ENCODE data around the gene PAF1.

- TF ChIP-seq, protein P1, sequence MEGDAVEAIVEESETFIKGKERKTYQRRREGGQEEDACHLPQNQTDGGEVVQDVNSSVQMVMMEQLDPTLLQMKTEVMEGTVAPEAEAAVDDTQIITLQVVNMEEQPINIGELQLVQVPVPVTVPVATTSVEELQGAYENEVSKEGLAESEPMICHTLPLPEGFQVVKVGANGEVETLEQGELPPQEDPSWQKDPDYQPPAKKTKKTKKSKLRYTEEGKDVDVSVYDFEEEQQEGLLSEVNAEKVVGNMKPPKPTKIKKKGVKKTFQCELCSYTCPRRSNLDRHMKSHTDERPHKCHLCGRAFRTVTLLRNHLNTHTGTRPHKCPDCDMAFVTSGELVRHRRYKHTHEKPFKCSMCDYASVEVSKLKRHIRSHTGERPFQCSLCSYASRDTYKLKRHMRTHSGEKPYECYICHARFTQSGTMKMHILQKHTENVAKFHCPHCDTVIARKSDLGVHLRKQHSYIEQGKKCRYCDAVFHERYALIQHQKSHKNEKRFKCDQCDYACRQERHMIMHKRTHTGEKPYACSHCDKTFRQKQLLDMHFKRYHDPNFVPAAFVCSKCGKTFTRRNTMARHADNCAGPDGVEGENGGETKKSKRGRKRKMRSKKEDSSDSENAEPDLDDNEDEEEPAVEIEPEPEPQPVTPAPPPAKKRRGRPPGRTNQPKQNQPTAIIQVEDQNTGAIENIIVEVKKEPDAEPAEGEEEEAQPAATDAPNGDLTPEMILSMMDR (IDR thresholded peaks at IDR 0.05; ENCODE audit: insufficient read depth, low read length) = no peak
- TF ChIP-seq GABPA (IDR thresholded peaks at IDR 0.05; ENCODE audit: low read depth) (no peak), POLR2AphosphoS5 (IDR thresholded peaks at IDR 0.05; ENCODE audit: low read depth) (no peak), REST (IDR thresholded peaks at IDR 0.05; ENCODE audit: insufficient replicate concordance, low read depth) (no peak), SPI1 (IDR thresholded peaks at IDR 0.05; ENCODE audit: borderline replicate concordance, low read depth) (no peak)
Observed at GRCh38 chr19:39399668-39400050, 8.8 kb upstream of the PAF1 start.

Measured in HL-60 (cell line).